ENCODE measurements around the gene VMAC.
"Not testable (repeated sequence)": the region's sequence is repeated elsewhere in the genome, so short reads cannot be mapped to it uniquely, and the experiment has no call there.

VMAC gene

GRCh38 chr19:5904352-5905113 is at the start of gene VMAC:
Gene VMAC, plus strand, starts transcription at chr19:5904872. Its CDS starts 19 bp downstream, at chr19:5904891.
- peak; percentile 99 to 100 for DNase-seq

GRCh38 chr19:5855151-5855550 is 49.5 kb upstream of the VMAC start:
- DNase-seq, result not testable (repeated sequence)

GRCh38 chr19:5857203-5858081 is 47.2 kb upstream of the VMAC start:
- DNase-seq, result no peak

GRCh38 chr19:5863030-5863665 is 41.5 kb upstream of the VMAC start:
- no peak for DNase-seq

GRCh38 chr19:5864013-5864720 is 40.5 kb upstream of the VMAC start:
- DNase-seq, result no peak

GRCh38 chr19:5864725-5865486 is 39.8 kb upstream of the VMAC start:
- DNase-seq, result no peak

- no peak for DNase-seq
Measured at GRCh38 chr19:5865772-5866171, 38.9 kb upstream of the VMAC start.

GRCh38 chr19:5867201-5868136 is 37.2 kb upstream of the VMAC start:
- DNase-seq, result no peak

GRCh38 chr19:5870986-5871394 is 33.7 kb upstream of the VMAC start:
- DNase-seq, result no peak

GRCh38 chr19:5873617-5874199 is 31.0 kb upstream of the VMAC start:
- DNase-seq, result no peak

GRCh38 chr19:5874496-5874895 is 30.2 kb upstream of the VMAC start:
- not testable (repeated sequence) for DNase-seq

- DNase-seq, result no peak
Measured at GRCh38 chr19:5877427-5877826, 27.2 kb upstream of the VMAC start.

GRCh38 chr19:5877882-5878281 is 26.8 kb upstream of the VMAC start:
- DNase-seq, result no peak

- no peak for DNase-seq
Measured at GRCh38 chr19:5880196-5880595, 24.5 kb upstream of the VMAC start.

- DNase-seq, result no peak
Measured at GRCh38 chr19:5880604-5881078, 24.0 kb upstream of the VMAC start.

GRCh38 chr19:5881543-5882299 is 23.0 kb upstream of the VMAC start:
- no peak for DNase-seq

GRCh38 chr19:5882421-5882968 is 22.2 kb upstream of the VMAC start:
- DNase-seq, result no peak

GRCh38 chr19:5883157-5883873 is 21.4 kb upstream of the VMAC start:
- not testable (repeated sequence) for DNase-seq

Data from SW 1271 (cell line).